NCI-H2107 treated with DMSO at 0.1 percent for 48 hours (cell line): ENCODE measurements around the gene RAPGEF1.
"Not testable (repeated sequence)": the region's sequence is repeated elsewhere in the genome, so short reads cannot be mapped to it uniquely, and the experiment has no call there.

Experiments
- DNase-seq: peaks from one replicate; lab custom pipeline; 2025; ENCODE audit not compliant: unreplicated experiment; lab: John Stamatoyannopoulos, UW

RAPGEF1 gene

GRCh38 chr9:131692612-131693562 is 47.0 kb downstream of the RAPGEF1 start:
- no peak for DNase-seq

- no peak for DNase-seq
Observed at GRCh38 chr9:131691969-131692611, 47.8 kb downstream of the RAPGEF1 start.

- DNase-seq = no peak
Observed at GRCh38 chr9:131690941-131691573, 48.8 kb downstream of the RAPGEF1 start.

GRCh38 chr9:131690462-131690861 is 49.4 kb downstream of the RAPGEF1 start:
- no peak for DNase-seq

- no peak for DNase-seq
Observed at GRCh38 chr9:131688377-131688776, 51.5 kb downstream of the RAPGEF1 start.

GRCh38 chr9:131685753-131686706 is 53.8 kb downstream of the RAPGEF1 start:
- no peak for DNase-seq

GRCh38 chr9:131683094-131683493 is 56.8 kb downstream of the RAPGEF1 start:
- not testable (repeated sequence) for DNase-seq

GRCh38 chr9:131682261-131682660 is 57.6 kb downstream of the RAPGEF1 start:
- DNase-seq = no peak

- DNase-seq = not testable (repeated sequence)
Observed at GRCh38 chr9:131681826-131682225, 58.0 kb downstream of the RAPGEF1 start.

GRCh38 chr9:131681108-131681507 is 58.8 kb downstream of the RAPGEF1 start:
- DNase-seq = not testable (repeated sequence)

- no peak for DNase-seq
Observed at GRCh38 chr9:131679261-131680020, 60.4 kb downstream of the RAPGEF1 start.

GRCh38 chr9:131678499-131679111 is 61.3 kb downstream of the RAPGEF1 start:
- DNase-seq = peak; percentile 12

GRCh38 chr9:131677444-131678180 is 62.3 kb downstream of the RAPGEF1 start:
- DNase-seq = no peak

- no peak for DNase-seq
Observed at GRCh38 chr9:131677049-131677443, 62.8 kb downstream of the RAPGEF1 start.

- DNase-seq = no peak
Observed at GRCh38 chr9:131676431-131676972, 63.4 kb downstream of the RAPGEF1 start.

- no peak for DNase-seq
Observed at GRCh38 chr9:131675437-131676022, 64.3 kb downstream of the RAPGEF1 start.

GRCh38 chr9:131674425-131675421 is 65.2 kb downstream of the RAPGEF1 start:
- no peak for DNase-seq
